Neural cell (in vitro differentiated cells): Measurements from ENCODE around the gene TRIM63. TPM values are rescaled to one million over a fixed set of nuclear protein-coding genes. Genes with fewer than 3 reads are reported as not detected.

ENCODE experiments used
- H2AFZ ChIP-seq: fragments of 200-600, 300-800 bp; sonication (generic), shearing (Covaris generic); 2 replicates; pipeline ENCODE4 v1.6.0; 2014; ENCODE audit warnings: low read depth, mild to moderate bottlenecking, antibody characterized with exemption, low read length, moderate library complexity
- H3F3A ChIP-seq: fragments of 200-600 bp; shearing (Covaris generic); 2 replicates; pipeline ENCODE4 v1.6.1; 2016; ENCODE audit warnings: mild to moderate bottlenecking, moderate library complexity, mixed read lengths, antibody characterized with exemption, low read length; ENCODE audit not compliant: insufficient read depth, poor library complexity, severe bottlenecking
- H3K27ac ChIP-seq: fragments of 200-600, 300-800 bp; sonication (generic), shearing (Covaris generic); 2 replicates; pipeline ENCODE4 v1.5.1; 2014; ENCODE audit warnings: mild to moderate bottlenecking, low read length, moderate library complexity
- H3K27me3 ChIP-seq: fragments of 300-800, 200-600 bp; sonication (generic), shearing (Covaris generic); 2 replicates; pipeline ENCODE4 v1.6.0; 2014; ENCODE audit warnings: mild to moderate bottlenecking, low read depth, low read length, moderate library complexity; ENCODE audit not compliant: insufficient read depth
- H3K36me3 ChIP-seq: fragments of 300-800, 200-600 bp; sonication (generic), shearing (Covaris generic); 2 replicates; pipeline ENCODE4 v1.5.1; 2014; ENCODE audit warnings: mild to moderate bottlenecking, antibody characterized with exemption, low read length, moderate library complexity; ENCODE audit not compliant: insufficient read depth
- H3K4me2 ChIP-seq: fragments of 300-800, 200-600 bp; sonication (generic), shearing (Covaris generic); 2 replicates; pipeline ENCODE4 v1.6.0; 2014; ENCODE audit warnings: mild to moderate bottlenecking, low read length
- H3K4me3 ChIP-seq: fragments of 300-800, 200-600 bp; sonication (generic), shearing (Covaris generic); 2 replicates; pipeline ENCODE4 v1.5.1; 2014; ENCODE audit warnings: mild to moderate bottlenecking, low read length, moderate library complexity
- H3K79me2 ChIP-seq: fragments of 200-600 bp; shearing (Covaris generic); replicated peaks from 2 replicates; pipeline ENCODE4 v1.6.0; 2014; ENCODE audit warnings: mild to moderate bottlenecking, low read length, moderate library complexity; ENCODE audit not compliant: insufficient read depth
- H3K9ac ChIP-seq: fragments of 300-800, 200-600 bp; sonication (generic), shearing (Covaris generic); 2 replicates; pipeline ENCODE4 v1.6.1; 2016; ENCODE audit warnings: mild to moderate bottlenecking, low read length, mixed read lengths
- H3K9me2 ChIP-seq: fragments of 200-600 bp; shearing (Covaris generic); 2 replicates; pipeline ENCODE4 v1.6.1; 2016; ENCODE audit warnings: mild to moderate bottlenecking, low read length, mixed read lengths; ENCODE audit not compliant: insufficient read depth
- H3K9me3 ChIP-seq: fragments of 200-600, 300-800 bp; sonication (generic), shearing (Covaris generic); 2 replicates; pipeline ENCODE4 v1.6.1; 2016; ENCODE audit warnings: mild to moderate bottlenecking, mixed run types, low read length, moderate library complexity, mixed read lengths
- H4K20me1 ChIP-seq: fragments of 200-600 bp; shearing (Covaris generic); 2 replicates; pipeline ENCODE4 v1.6.1; 2016; ENCODE audit warnings: mild to moderate bottlenecking, mixed run types; ENCODE audit not compliant: insufficient read depth
- EP300 ChIP-seq: fragments of 450-650 bp; conservative IDR thresholded peaks from 2 replicates; pipeline ENCODE4 v1.6.1; 2014; ENCODE audit warnings: antibody characterized with exemption, mild to moderate bottlenecking, moderate library complexity; ENCODE audit not compliant: poor library complexity, severe bottlenecking
- EZH2 ChIP-seq: fragments of 200-600, 300-800 bp; shearing (Covaris generic), sonication (generic); IDR thresholded peaks from 2 replicates; pipeline ENCODE4 v1.6.1; 2014; ENCODE audit warnings: antibody characterized with exemption, low read length, borderline replicate concordance, mild to moderate bottlenecking; ENCODE audit not compliant: insufficient read depth, poor library complexity, severe bottlenecking
- MXI1 ChIP-seq: fragments of 450-650 bp; conservative IDR thresholded peaks from 2 replicates; pipeline ENCODE4 v1.6.1; 2014; ENCODE audit warnings: antibody characterized with exemption, mild to moderate bottlenecking; ENCODE audit not compliant: poor library complexity, severe bottlenecking
- POLR2AphosphoS5 ChIP-seq: IDR thresholded peaks from 2 replicates; pipeline ENCODE4 v1.6.1; 2012
- RAD21 ChIP-seq: fragments of 450-650 bp; conservative IDR thresholded peaks from 2 replicates; pipeline ENCODE4 v1.6.1; 2014; ENCODE audit warnings: antibody characterized with exemption, mild to moderate bottlenecking, moderate library complexity
- SMC3 ChIP-seq: fragments of 450-650 bp; conservative IDR thresholded peaks from 2 replicates; pipeline ENCODE4 v1.6.1; 2014; ENCODE audit warnings: antibody characterized with exemption, mild to moderate bottlenecking, moderate library complexity; ENCODE audit not compliant: poor library complexity
- TAF1 ChIP-seq: IDR thresholded peaks from 2 replicates; pipeline ENCODE4 v1.6.1; 2012; ENCODE audit warnings: low read depth
- polyA plus RNA-seq: library from polyadenylated mRNA; depleted of rRNA; stranded (reverse); fragments of >200 nt; gene quantifications from 2 replicates; pipeline ENCODE4 v1.2.3, GENCODE V29; 2014
- TF ChIP-seq, protein P1 (sequence below): fragments of 450-650 bp; IDR thresholded peaks from 2 replicates; pipeline ENCODE4 v1.5.1; 2014; ENCODE audit warnings: antibody characterized with exemption, mild to moderate bottlenecking, moderate library complexity; ENCODE audit not compliant: poor library complexity, severe bottlenecking
- TF ChIP-seq, protein P2 (sequence below): IDR thresholded peaks from 2 replicates; pipeline ENCODE4 v1.6.1; 2012; ENCODE audit warnings: borderline replicate concordance

The TRIM63 gene
- polyA plus RNA-seq, 1 donor from 2014 or later: not detected

DNA sequence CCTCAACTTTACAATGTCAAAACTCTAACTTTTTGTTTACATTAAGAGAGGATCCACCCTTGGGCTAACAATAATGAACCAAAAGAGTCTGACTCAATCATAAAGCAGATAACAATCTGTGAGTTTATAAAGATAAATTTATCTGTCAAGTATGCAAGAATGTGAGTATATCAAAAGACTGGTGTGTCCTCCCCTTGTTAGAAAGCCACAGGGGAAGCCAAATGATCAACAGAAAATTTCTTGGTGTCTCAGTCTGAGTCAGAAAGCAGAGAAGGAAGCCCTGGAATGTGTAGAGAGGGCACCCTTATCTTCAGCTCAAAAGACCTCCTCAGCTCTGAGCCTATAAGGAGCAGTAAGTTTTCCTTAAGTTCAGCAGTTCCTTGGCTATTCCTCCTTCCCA lies 30.3 kb upstream of the TRIM63 start:
- Histone ChIP-seq H3F3A (no peaks in the 10 kb centered on the region), H3K9me3 (no peaks in the 10 kb centered on the region), H4K20me1 (no peaks in the 10 kb centered on the region), H3K9me2 (no peaks in the 10 kb centered on the region), H3K79me2 (no peaks in the 10 kb centered on the region), H3K9ac (no peak overlapping the region), H3K27ac (no peak overlapping the region), H2AFZ (no peak overlapping the region), H3K27me3 (no peaks in the 10 kb centered on the region), H3K4me3 (no peak overlapping the region), H3K4me2 (no peak overlapping the region), H3K36me3 (no peaks in the 10 kb centered on the region)
- TF ChIP-seq POLR2AphosphoS5 (no peak), MXI1 (no peak), SMC3 (no peak), RAD21 (no peak), EZH2 (no peak), EP300 (no peak), TAF1 (no peak)
- TF ChIP-seq, protein P1, sequence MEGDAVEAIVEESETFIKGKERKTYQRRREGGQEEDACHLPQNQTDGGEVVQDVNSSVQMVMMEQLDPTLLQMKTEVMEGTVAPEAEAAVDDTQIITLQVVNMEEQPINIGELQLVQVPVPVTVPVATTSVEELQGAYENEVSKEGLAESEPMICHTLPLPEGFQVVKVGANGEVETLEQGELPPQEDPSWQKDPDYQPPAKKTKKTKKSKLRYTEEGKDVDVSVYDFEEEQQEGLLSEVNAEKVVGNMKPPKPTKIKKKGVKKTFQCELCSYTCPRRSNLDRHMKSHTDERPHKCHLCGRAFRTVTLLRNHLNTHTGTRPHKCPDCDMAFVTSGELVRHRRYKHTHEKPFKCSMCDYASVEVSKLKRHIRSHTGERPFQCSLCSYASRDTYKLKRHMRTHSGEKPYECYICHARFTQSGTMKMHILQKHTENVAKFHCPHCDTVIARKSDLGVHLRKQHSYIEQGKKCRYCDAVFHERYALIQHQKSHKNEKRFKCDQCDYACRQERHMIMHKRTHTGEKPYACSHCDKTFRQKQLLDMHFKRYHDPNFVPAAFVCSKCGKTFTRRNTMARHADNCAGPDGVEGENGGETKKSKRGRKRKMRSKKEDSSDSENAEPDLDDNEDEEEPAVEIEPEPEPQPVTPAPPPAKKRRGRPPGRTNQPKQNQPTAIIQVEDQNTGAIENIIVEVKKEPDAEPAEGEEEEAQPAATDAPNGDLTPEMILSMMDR: no peak
- TF ChIP-seq, protein P2, sequence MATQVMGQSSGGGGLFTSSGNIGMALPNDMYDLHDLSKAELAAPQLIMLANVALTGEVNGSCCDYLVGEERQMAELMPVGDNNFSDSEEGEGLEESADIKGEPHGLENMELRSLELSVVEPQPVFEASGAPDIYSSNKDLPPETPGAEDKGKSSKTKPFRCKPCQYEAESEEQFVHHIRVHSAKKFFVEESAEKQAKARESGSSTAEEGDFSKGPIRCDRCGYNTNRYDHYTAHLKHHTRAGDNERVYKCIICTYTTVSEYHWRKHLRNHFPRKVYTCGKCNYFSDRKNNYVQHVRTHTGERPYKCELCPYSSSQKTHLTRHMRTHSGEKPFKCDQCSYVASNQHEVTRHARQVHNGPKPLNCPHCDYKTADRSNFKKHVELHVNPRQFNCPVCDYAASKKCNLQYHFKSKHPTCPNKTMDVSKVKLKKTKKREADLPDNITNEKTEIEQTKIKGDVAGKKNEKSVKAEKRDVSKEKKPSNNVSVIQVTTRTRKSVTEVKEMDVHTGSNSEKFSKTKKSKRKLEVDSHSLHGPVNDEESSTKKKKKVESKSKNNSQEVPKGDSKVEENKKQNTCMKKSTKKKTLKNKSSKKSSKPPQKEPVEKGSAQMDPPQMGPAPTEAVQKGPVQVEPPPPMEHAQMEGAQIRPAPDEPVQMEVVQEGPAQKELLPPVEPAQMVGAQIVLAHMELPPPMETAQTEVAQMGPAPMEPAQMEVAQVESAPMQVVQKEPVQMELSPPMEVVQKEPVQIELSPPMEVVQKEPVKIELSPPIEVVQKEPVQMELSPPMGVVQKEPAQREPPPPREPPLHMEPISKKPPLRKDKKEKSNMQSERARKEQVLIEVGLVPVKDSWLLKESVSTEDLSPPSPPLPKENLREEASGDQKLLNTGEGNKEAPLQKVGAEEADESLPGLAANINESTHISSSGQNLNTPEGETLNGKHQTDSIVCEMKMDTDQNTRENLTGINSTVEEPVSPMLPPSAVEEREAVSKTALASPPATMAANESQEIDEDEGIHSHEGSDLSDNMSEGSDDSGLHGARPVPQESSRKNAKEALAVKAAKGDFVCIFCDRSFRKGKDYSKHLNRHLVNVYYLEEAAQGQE: no peak

DNA sequence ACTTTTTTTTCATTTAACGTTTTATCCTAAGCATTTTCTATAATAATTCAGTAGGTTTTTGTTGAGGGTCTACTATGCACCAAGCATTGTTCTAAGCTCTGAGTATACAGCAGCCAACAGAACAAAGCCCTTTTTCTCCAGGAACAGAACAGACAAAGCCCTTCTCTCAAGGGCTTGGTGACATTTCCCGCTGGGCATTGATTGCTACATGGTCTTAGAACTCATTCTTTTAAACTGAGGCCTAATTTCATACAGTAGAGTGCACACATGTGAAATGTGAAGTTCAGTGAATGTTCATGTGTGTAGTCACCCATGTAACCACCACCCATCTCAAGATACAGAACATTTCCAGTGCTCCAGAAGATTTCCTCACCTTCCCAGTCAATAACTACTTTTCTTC lies 29.0 kb upstream of the TRIM63 start:
- no peaks in the 10 kb centered on the region for H4K20me1 ChIP-seq
- no peak overlapping the region for H3K4me3 ChIP-seq

More for the DNA sequence above, 29.0 kb upstream of the TRIM63 start:
- no peak for TF ChIP-seq TAF1
- no peak for TF ChIP-seq EP300
- TF ChIP-seq MXI1: no peak
- TF ChIP-seq EZH2: no peak
- TF ChIP-seq, protein P2: no peak
- TF ChIP-seq RAD21: no peak
- TF ChIP-seq, protein P1: no peak
- TF ChIP-seq POLR2AphosphoS5: no peak
- no peak for TF ChIP-seq SMC3
- Histone ChIP-seq H3K27me3 (no peaks in the 10 kb centered on the region), H2AFZ (no peak overlapping the region), H3K9ac (no peak overlapping the region), H3K9me3 (no peaks in the 10 kb centered on the region), H3K4me2 (no peak overlapping the region), H3K9me2 (no peaks in the 10 kb centered on the region), H3K36me3 (no peaks in the 10 kb centered on the region), H3K79me2 (no peaks in the 10 kb centered on the region), H3K27ac (no peak overlapping the region), H3F3A (no peaks in the 10 kb centered on the region)
